ENCODE data around the gene ADRA2C. TPM values are rescaled to one million over a fixed set of nuclear protein-coding genes. Genes with fewer than 3 reads are reported as not detected.

ADRA2C gene
- total RNA-seq, 1 experiment from 2014 or later = 28.1 TPM

DNA sequence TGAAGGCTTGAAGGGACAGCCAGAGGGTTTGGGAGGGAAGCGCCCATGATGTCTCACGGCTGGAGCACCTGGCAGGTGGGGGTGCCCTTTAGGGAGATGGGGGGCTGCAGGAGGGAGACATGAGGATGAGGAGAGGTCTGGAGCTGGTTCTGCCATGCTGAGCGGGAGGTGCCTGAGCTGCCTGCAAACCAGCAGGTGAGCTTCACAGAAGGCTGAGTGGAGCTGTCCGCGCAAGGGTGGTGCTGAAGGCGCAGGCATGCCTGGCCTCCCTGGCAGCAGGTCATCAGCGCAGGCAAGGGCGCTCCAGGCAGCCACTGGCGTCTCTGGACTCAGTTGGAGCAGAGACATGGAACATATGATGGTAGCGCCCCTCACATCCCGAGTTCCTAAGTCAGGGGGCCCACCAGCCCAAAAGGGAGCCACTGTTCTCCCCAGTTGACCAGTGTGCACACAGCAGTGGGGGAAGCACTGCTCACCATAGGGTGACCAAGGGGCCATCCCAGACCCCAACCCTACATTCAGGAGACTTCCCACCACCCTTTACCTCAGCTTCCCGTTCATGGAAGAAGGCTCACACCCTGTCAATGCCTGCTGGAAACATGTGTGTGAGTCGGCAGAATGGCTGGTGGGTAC, 25.8 kb downstream of the ADRA2C start:
- ATAC-seq = peak; percentile 70
- ChIA-PET RAD21 (ENCODE audit: low non-redundant PET in 1 of 2, low total read pairs in 2 of 2, uncharacterized antibody in 2 of 2, unreplicated experiment in 2 of 2) (no interaction called here), POLR2A (no interaction called here), CTCF (interaction anchor here (2.3 kb wide), 1 partner anchor 89 kb away, joined by 17 read pairs; no protein-coding TSS in a partner anchor)
- H3K4me1 ChIP-seq (ENCODE audit: control insufficient read depth in 1 of 2, insufficient read depth in 2 of 2, low read length in 2 of 2) = no peaks in the 10 kb centered on the region
- H3K27ac ChIP-seq (ENCODE audit: low read depth, low read length) = no peak overlapping the region
- no peaks in the 10 kb centered on the region for H3K9me2 ChIP-seq (ENCODE audit: insufficient read depth)
- H3K36me3 ChIP-seq (ENCODE audit: control insufficient read depth in 1 of 2, insufficient read depth in 2 of 2, low read length in 2 of 2) = no peaks in the 10 kb centered on the region
- no peak overlapping the region for H3K9ac ChIP-seq (ENCODE audit: low read length)
- DNase-seq (ENCODE audit: low read depth, low spot score) = no peak
- intact Hi-C loops (cut with micrococcal nuclease) = loop anchor here (2.0 to 10.0 kb wide), 2 partner anchors 89 to 153 kb away; no protein-coding TSS in a partner anchor
- no peaks in the 10 kb centered on the region for H4K20me1 ChIP-seq (ENCODE audit: insufficient read depth)
- H3K4me2 ChIP-seq (ENCODE audit: low read length) = no peak overlapping the region
- H2AFZ ChIP-seq (ENCODE audit: low read depth, low read length, poor library complexity, severe bottlenecking) = no peak overlapping the region
- BruUV-seq (replicated peaks) = no TSS peak
- no peaks in the 10 kb centered on the region for H3K79me2 ChIP-seq (ENCODE audit: insufficient read depth, low read length)
- no peaks in the 10 kb centered on the region for H3K27me3 ChIP-seq (ENCODE audit: insufficient read depth, low read length)
- peaks cover 0 to 3% of the 10 kb centered on the region in 2 experiments; a peak in 1 of 4 replicates for H3K9me3 ChIP-seq (ENCODE audit: control insufficient read depth in 1 of 2, insufficient read depth in 1 of 2, low read depth in 1 of 2, low read length in 2 of 2)
- TF ChIP-seq ELF1 (IDR thresholded peaks at IDR 0.05; ENCODE audit: borderline replicate concordance, low read depth) = no peak
- TF ChIP-seq, protein P1, sequence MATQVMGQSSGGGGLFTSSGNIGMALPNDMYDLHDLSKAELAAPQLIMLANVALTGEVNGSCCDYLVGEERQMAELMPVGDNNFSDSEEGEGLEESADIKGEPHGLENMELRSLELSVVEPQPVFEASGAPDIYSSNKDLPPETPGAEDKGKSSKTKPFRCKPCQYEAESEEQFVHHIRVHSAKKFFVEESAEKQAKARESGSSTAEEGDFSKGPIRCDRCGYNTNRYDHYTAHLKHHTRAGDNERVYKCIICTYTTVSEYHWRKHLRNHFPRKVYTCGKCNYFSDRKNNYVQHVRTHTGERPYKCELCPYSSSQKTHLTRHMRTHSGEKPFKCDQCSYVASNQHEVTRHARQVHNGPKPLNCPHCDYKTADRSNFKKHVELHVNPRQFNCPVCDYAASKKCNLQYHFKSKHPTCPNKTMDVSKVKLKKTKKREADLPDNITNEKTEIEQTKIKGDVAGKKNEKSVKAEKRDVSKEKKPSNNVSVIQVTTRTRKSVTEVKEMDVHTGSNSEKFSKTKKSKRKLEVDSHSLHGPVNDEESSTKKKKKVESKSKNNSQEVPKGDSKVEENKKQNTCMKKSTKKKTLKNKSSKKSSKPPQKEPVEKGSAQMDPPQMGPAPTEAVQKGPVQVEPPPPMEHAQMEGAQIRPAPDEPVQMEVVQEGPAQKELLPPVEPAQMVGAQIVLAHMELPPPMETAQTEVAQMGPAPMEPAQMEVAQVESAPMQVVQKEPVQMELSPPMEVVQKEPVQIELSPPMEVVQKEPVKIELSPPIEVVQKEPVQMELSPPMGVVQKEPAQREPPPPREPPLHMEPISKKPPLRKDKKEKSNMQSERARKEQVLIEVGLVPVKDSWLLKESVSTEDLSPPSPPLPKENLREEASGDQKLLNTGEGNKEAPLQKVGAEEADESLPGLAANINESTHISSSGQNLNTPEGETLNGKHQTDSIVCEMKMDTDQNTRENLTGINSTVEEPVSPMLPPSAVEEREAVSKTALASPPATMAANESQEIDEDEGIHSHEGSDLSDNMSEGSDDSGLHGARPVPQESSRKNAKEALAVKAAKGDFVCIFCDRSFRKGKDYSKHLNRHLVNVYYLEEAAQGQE (IDR thresholded peaks at IDR 0.05; ENCODE audit: low read depth) = peak; percentile 95
- no peak overlapping the region for H3K4me3 ChIP-seq (replicated peaks in 1 of 2; ENCODE audit: low read depth in 1 of 2, low read length in 2 of 2)

DNA sequence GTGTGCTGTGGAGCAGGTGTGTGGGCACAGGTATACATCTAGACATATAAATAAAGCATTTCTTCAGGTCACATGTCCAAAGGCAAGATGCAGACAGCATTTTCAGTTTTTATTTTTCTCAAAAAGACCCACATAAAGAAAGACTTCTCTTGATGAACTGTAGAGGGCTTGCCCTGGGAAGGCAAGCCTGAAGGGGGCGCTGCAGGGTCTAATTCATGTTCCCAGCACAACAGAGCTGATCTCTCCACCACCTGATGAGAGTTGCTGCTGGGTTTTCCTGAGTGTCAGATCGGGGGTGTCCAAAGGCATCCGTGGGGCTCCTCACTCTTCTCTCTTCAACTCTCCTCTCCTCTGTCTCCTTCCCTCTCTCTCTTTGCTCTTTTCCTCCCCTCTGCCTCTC, 26.6 kb downstream of the ADRA2C start:
- BruUV-seq (replicated peaks) = no TSS peak
- POLR2A ChIA-PET = no interaction called here

More for the DNA sequence above, 26.6 kb downstream of the ADRA2C start:
- Histone ChIP-seq H3K36me3 (ENCODE audit: control insufficient read depth in 1 of 2, insufficient read depth in 2 of 2, low read length in 2 of 2) (no peaks in the 10 kb centered on the region), H3K27ac (ENCODE audit: low read depth, low read length) (no peak overlapping the region), H3K4me2 (ENCODE audit: low read length) (no peak overlapping the region), H3K4me1 (ENCODE audit: control insufficient read depth in 1 of 2, insufficient read depth in 2 of 2, low read length in 2 of 2) (no peaks in the 10 kb centered on the region), H3K27me3 (ENCODE audit: insufficient read depth, low read length) (no peaks in the 10 kb centered on the region), H3K9me3 (ENCODE audit: control insufficient read depth in 1 of 2, insufficient read depth in 1 of 2, low read depth in 1 of 2, low read length in 2 of 2) (peaks cover 0 to 3% of the 10 kb centered on the region in 2 experiments; a peak in 1 of 4 replicates), H3K9me2 (ENCODE audit: insufficient read depth) (no peaks in the 10 kb centered on the region), H3K9ac (ENCODE audit: low read length) (no peak overlapping the region), H4K20me1 (ENCODE audit: insufficient read depth) (no peaks in the 10 kb centered on the region), H2AFZ (ENCODE audit: low read depth, low read length, poor library complexity, severe bottlenecking) (no peak overlapping the region), H3K79me2 (ENCODE audit: insufficient read depth, low read length) (no peaks in the 10 kb centered on the region), H3K4me3 (replicated peaks in 1 of 2; ENCODE audit: low read depth in 1 of 2, low read length in 2 of 2) (no peak overlapping the region)
- intact Hi-C loops (cut with micrococcal nuclease) = loop anchor here (2.0 to 10.0 kb wide), 2 partner anchors 88 to 152 kb away; no protein-coding TSS in a partner anchor
- ATAC-seq = peak; percentile 78
- DNase-seq (ENCODE audit: low read depth, low spot score) = no peak
- ChIA-PET RAD21 (ENCODE audit: low non-redundant PET in 1 of 2, low total read pairs in 2 of 2, uncharacterized antibody in 2 of 2, unreplicated experiment in 2 of 2) (interaction anchor here in 1 of 2 experiments (1.3 kb wide), 1 partner anchor 88 kb away, joined by 3 read pairs; no protein-coding TSS in a partner anchor), CTCF (interaction anchor here (0.6 to 2.3 kb wide), 4 partner anchors 9 to 88 kb away, joined by 3 to 17 read pairs (median 3); no protein-coding TSS in a partner anchor)
- TF ChIP-seq RAD21 (IDR thresholded peaks at IDR 0.05; ENCODE audit: low read depth) (peak; percentile 51), EGR1 (IDR thresholded peaks at IDR 0.05; ENCODE audit: low read depth) (no peak)
- TF ChIP-seq, protein P2, sequence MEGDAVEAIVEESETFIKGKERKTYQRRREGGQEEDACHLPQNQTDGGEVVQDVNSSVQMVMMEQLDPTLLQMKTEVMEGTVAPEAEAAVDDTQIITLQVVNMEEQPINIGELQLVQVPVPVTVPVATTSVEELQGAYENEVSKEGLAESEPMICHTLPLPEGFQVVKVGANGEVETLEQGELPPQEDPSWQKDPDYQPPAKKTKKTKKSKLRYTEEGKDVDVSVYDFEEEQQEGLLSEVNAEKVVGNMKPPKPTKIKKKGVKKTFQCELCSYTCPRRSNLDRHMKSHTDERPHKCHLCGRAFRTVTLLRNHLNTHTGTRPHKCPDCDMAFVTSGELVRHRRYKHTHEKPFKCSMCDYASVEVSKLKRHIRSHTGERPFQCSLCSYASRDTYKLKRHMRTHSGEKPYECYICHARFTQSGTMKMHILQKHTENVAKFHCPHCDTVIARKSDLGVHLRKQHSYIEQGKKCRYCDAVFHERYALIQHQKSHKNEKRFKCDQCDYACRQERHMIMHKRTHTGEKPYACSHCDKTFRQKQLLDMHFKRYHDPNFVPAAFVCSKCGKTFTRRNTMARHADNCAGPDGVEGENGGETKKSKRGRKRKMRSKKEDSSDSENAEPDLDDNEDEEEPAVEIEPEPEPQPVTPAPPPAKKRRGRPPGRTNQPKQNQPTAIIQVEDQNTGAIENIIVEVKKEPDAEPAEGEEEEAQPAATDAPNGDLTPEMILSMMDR (IDR thresholded peaks at IDR 0.05 in 2 of 3, conservative IDR thresholded peaks at IDR 0.05 in 1 of 3; ENCODE audit: borderline replicate concordance in 1 of 3, insufficient read depth in 1 of 3, low read depth in 2 of 3, low read length in 2 of 3) = peak; percentile 62 to 75 (median 74)

Measured in HCT116 (cell line).